ENCODE measurements around the gene PAQR6. TPM values are rescaled to one million over a fixed set of nuclear protein-coding genes. Genes with fewer than 3 reads are reported as not detected.

The PAQR6 gene
- total and polyA plus RNA-seq, 2 of the 4 experiments (the other 2 are of a cell fraction), result under 0.01 to 0.67 TPM

Other genes starting within 250 kb of the PAQR6 start
- gene SSR2, start 227.1 kb downstream of the PAQR6 start, total RNA-seq (2012; rRNA removed), result 553 and 927 TPM in 2 replicates
- 952 and 1,264 TPM in 2 replicates for gene SSR2, start 227.1 kb downstream of the PAQR6 start, polyA plus RNA-seq (2012; rRNA removed)
- gene UBQLN4, start 194.3 kb downstream of the PAQR6 start, total RNA-seq (2012; rRNA removed), result 8.8 and 9.7 TPM in 2 replicates
- gene UBQLN4, start 194.3 kb downstream of the PAQR6 start, polyA plus RNA-seq (2012; rRNA removed), result 21.6 and 24.0 TPM in 2 replicates
- gene LAMTOR2, start 193.3 kb downstream of the PAQR6 start, total RNA-seq (2012; rRNA removed), result 45.8 and 50.0 TPM in 2 replicates
- 89.0 and 106 TPM in 2 replicates for gene LAMTOR2, start 193.3 kb downstream of the PAQR6 start, polyA plus RNA-seq (2012; rRNA removed)
- not detected in 2 replicates for gene RAB25, start 186.9 kb downstream of the PAQR6 start, total RNA-seq (2012; rRNA removed)
- not detected in 2 replicates for gene RAB25, start 186.9 kb downstream of the PAQR6 start, polyA plus RNA-seq (2012; rRNA removed)
- 2.3 and 2.5 TPM in 2 replicates for gene MEX3A, start 165.6 kb downstream of the PAQR6 start, total RNA-seq (2012; rRNA removed)
- gene MEX3A, start 165.6 kb downstream of the PAQR6 start, polyA plus RNA-seq (2012; rRNA removed), result 9.0 and 11.6 TPM in 2 replicates
- 753 and 755 TPM in 2 replicates for gene LMNA, start 133.3 kb downstream of the PAQR6 start, total RNA-seq (2012; rRNA removed)
- 563 and 927 TPM in 2 replicates for gene LMNA, start 133.3 kb downstream of the PAQR6 start, polyA plus RNA-seq (2012; rRNA removed)
- gene SEMA4A, start 94.5 kb downstream of the PAQR6 start, total RNA-seq (2012; rRNA removed), result 0.18 and 0.28 TPM in 2 replicates
- 0.86 and 1.4 TPM in 2 replicates for gene SEMA4A, start 94.5 kb downstream of the PAQR6 start, polyA plus RNA-seq (2012; rRNA removed)
- 12.7 and 12.8 TPM in 2 replicates for gene SLC25A44, start 54.0 kb downstream of the PAQR6 start, total RNA-seq (2012; rRNA removed)
- 19.7 and 20.2 TPM in 2 replicates for gene SLC25A44, start 54.0 kb downstream of the PAQR6 start, polyA plus RNA-seq (2012; rRNA removed)
- gene PMF1, start 35.0 kb downstream of the PAQR6 start, total RNA-seq (2012; rRNA removed), result 54.8 and 62.5 TPM in 2 replicates
- gene PMF1, start 35.0 kb downstream of the PAQR6 start, polyA plus RNA-seq (2012; rRNA removed), result 73.4 and 74.9 TPM in 2 replicates
- gene BGLAP, start 5.9 kb downstream of the PAQR6 start, total RNA-seq (2012; rRNA removed), result not detected in 2 replicates
- 0.32 and 0.67 TPM in 2 replicates for gene BGLAP, start 5.9 kb downstream of the PAQR6 start, polyA plus RNA-seq (2012; rRNA removed)
- 33.9 and 37.3 TPM in 2 replicates for gene SMG5, start 34.8 kb upstream of the PAQR6 start, total RNA-seq (2012; rRNA removed)
- gene SMG5, start 34.8 kb upstream of the PAQR6 start, polyA plus RNA-seq (2012; rRNA removed), result 33.3 and 34.7 TPM in 2 replicates
- 0.28 and 0.54 TPM in 2 replicates for gene TMEM79, start 36.3 kb upstream of the PAQR6 start, total RNA-seq (2012; rRNA removed)
- 2.3 and 3.3 TPM in 2 replicates for gene TMEM79, start 36.3 kb upstream of the PAQR6 start, polyA plus RNA-seq (2012; rRNA removed)
- gene GLMP, start 47.6 kb upstream of the PAQR6 start, total RNA-seq (2012; rRNA removed), result 18.3 and 32.6 TPM in 2 replicates
- gene GLMP, start 47.6 kb upstream of the PAQR6 start, polyA plus RNA-seq (2012; rRNA removed), result 43.1 and 45.8 TPM in 2 replicates
- 0.28 TPM in 1 of 2 replicates, not detected in the other for gene VHLL, start 51.3 kb upstream of the PAQR6 start, total RNA-seq (2012; rRNA removed)
- gene VHLL, start 51.3 kb upstream of the PAQR6 start, polyA plus RNA-seq (2012; rRNA removed), result not detected in 2 replicates
- 595 and 637 TPM in 2 replicates for gene CCT3, start 90.2 kb upstream of the PAQR6 start, total RNA-seq (2012; rRNA removed)
- gene CCT3, start 90.2 kb upstream of the PAQR6 start, polyA plus RNA-seq (2012; rRNA removed), result 293 and 313 TPM in 2 replicates
- not detected in 2 replicates for gene TSACC, start 90.5 kb upstream of the PAQR6 start, total RNA-seq (2012; rRNA removed)
- gene TSACC, start 90.5 kb upstream of the PAQR6 start, polyA plus RNA-seq (2012; rRNA removed), result 0.75 and 0.79 TPM in 2 replicates
- gene RHBG, start 121.2 kb upstream of the PAQR6 start, total RNA-seq (2012; rRNA removed), result not detected in 2 replicates
- gene RHBG, start 121.2 kb upstream of the PAQR6 start, polyA plus RNA-seq (2012; rRNA removed), result not detected in 2 replicates